Neuronal stem cell (in vitro differentiated cells): ENCODE data around the gene RPL13.

Experiments
- DNase-seq: peaks from one replicate; pipeline ENCODE4 v3.0.0-alpha.2; 2013; ENCODE audit warnings: low spot score
- H2AFZ ChIP-seq: one replicate; pipeline ENCODE4 v1.6.1; 2013; ENCODE audit warnings: mild to moderate bottlenecking, low read length, inconsistent platforms
- H2AK5ac ChIP-seq: 2 replicates; pipeline ENCODE4 v1.6.1; 2013; ENCODE audit warnings: low read depth, mild to moderate bottlenecking, inconsistent platforms, low read length, moderate library complexity, mixed read lengths
- H2BK120ac ChIP-seq: 2 replicates; pipeline ENCODE4 v1.6.1; 2013; ENCODE audit warnings: low read depth, mild to moderate bottlenecking, inconsistent platforms, low read length, moderate library complexity, mixed read lengths
- H2BK12ac ChIP-seq: one replicate; pipeline ENCODE4 v1.6.1; 2013; ENCODE audit warnings: low read length, inconsistent platforms
- H2BK15ac ChIP-seq: 2 replicates; pipeline ENCODE4 v1.6.1; 2013; ENCODE audit warnings: mild to moderate bottlenecking, low read length, inconsistent platforms, mixed read lengths
- H2BK5ac ChIP-seq: one replicate; pipeline ENCODE4 v1.6.1; 2013; ENCODE audit warnings: inconsistent platforms, mild to moderate bottlenecking, low read length, moderate library complexity
- H3K14ac ChIP-seq: one replicate; pipeline ENCODE4 v1.6.1; 2013; ENCODE audit warnings: low read length, inconsistent platforms
- H3K18ac ChIP-seq: 2 replicates; pipeline ENCODE4 v1.6.1; 2013; ENCODE audit warnings: low read length, inconsistent platforms
- H3K23ac ChIP-seq: 2 replicates; pipeline ENCODE4 v1.6.1; 2013; ENCODE audit warnings: low read depth, mild to moderate bottlenecking, mixed read lengths, low read length, inconsistent platforms; ENCODE audit not compliant: poor library complexity
- H3K27ac ChIP-seq: replicated peaks from 3 replicates; pipeline ENCODE4 v1.5.1; 2013; ENCODE audit warnings: low read length, inconsistent platforms
- H3K27me3 ChIP-seq, 3 experiments: 2 replicates each; pipeline ENCODE4 v1.6.1; 2013; ENCODE audit warnings: low read length in 3 of 3, mild to moderate bottlenecking in 2 of 3, inconsistent platforms in 1 of 3, low read depth in 1 of 3, mixed read lengths in 1 of 3, moderate library complexity in 1 of 3; ENCODE audit not compliant: control insufficient read depth in 3 of 3, insufficient read depth in 3 of 3
- H3K36me3 ChIP-seq, 2 donors: replicated peaks in 1 of 2; 2 replicates each; pipeline ENCODE4 v1.6.1; 2013; ENCODE audit warnings: low read length in 2 of 2; ENCODE audit not compliant: control insufficient read depth in 2 of 2, insufficient read depth in 2 of 2
- H3K4ac ChIP-seq: 2 replicates; pipeline ENCODE4 v1.6.1; 2013; ENCODE audit warnings: inconsistent platforms, mild to moderate bottlenecking, low read length, moderate library complexity
- H3K4me1 ChIP-seq, 2 donors: 1 replicate in 1 of 2; 2 replicates in 1 of 2; pipeline ENCODE4 v1.6.1; 2013; ENCODE audit warnings: low read length in 2 of 2, low read depth in 1 of 2; ENCODE audit not compliant: control insufficient read depth in 2 of 2, insufficient read depth in 1 of 2
- H3K4me2 ChIP-seq: one replicate; pipeline ENCODE4 v1.6.1; 2013; ENCODE audit warnings: mild to moderate bottlenecking, low read length, inconsistent platforms; ENCODE audit not compliant: insufficient read depth, poor library complexity, severe bottlenecking
- H3K4me3 ChIP-seq, 2 donors: 2 replicates each; pipeline ENCODE4 v1.5.1; 2013; ENCODE audit warnings: low read length in 2 of 2, mild to moderate bottlenecking in 2 of 2, inconsistent platforms in 1 of 2, moderate library complexity in 1 of 2
- H3K79me1 ChIP-seq: one replicate; pipeline ENCODE4 v1.6.1; 2013; ENCODE audit warnings: low read depth, mild to moderate bottlenecking, inconsistent platforms, low read length, moderate library complexity
- H3K9ac ChIP-seq: one replicate; pipeline ENCODE4 v1.6.1; 2013; ENCODE audit warnings: mild to moderate bottlenecking, low read depth, low read length, inconsistent platforms; ENCODE audit not compliant: poor library complexity
- H3K9me3 ChIP-seq, 2 donors: replicated peaks in 1 of 2; 2 replicates each; pipeline versions ENCODE3 to v1.6.1; 2013; ENCODE audit warnings: low read length in 2 of 2, mild to moderate bottlenecking in 2 of 2, inconsistent platforms in 1 of 2, low read depth in 1 of 2, mixed read lengths in 1 of 2, moderate library complexity in 1 of 2; ENCODE audit not compliant: control insufficient read depth in 2 of 2, insufficient read depth in 1 of 2
- H4K8ac ChIP-seq: one replicate; pipeline ENCODE4 v1.6.1; 2013; ENCODE audit warnings: low read depth, mild to moderate bottlenecking, inconsistent platforms, low read length, moderate library complexity
- H4K91ac ChIP-seq: one replicate; pipeline ENCODE4 v1.6.1; 2013; ENCODE audit warnings: low read length, low read depth, mild to moderate bottlenecking, inconsistent platforms; ENCODE audit not compliant: poor library complexity
- WGBS, 2 donors: extraction: QIAGEN DNeasy Blood & Tissue Kit; methylation state at CpG; one replicate each; pipeline ENCODE4 v1.1.7; 2013; ENCODE audit warnings: missing lambda C conversion rate in 2 of 2, mixed read lengths in 1 of 2; ENCODE audit not compliant: insufficient read length in 2 of 2, insufficient replicate concordance in 1 of 2; ENCODE audit errors: extremely low coverage in 2 of 2; 5-methylcytosine and 5-hydroxymethylcytosine counted together

The RPL13 gene

GRCh38 chr16:89519881-89520280 is 40.6 kb upstream of the RPL13 start:
- Histone ChIP-seq H3K79me1 (peaks cover 17% of the 10 kb centered on the region), H3K4ac (no peak overlapping the region), H3K14ac (peak overlapping the region; percentile 82), H3K27me3 (no peaks in the 10 kb centered on the region), H2BK120ac (no peak overlapping the region), H3K9ac (peak overlapping the region; percentile 44), H3K23ac (peak overlapping the region; percentile 73), H3K27ac (no peak overlapping the region), H2BK12ac (peak overlapping the region; percentile 22), H2AFZ (no peak overlapping the region), H3K4me3 (peak overlapping the region in 1 of 2 donors; percentile 59), H3K4me2 (no peak overlapping the region), H4K8ac (peak overlapping the region; percentile 82), H3K18ac (no peak overlapping the region), H2BK5ac (no peak overlapping the region), H2BK15ac (no peak overlapping the region), H2AK5ac (no peak overlapping the region), H4K91ac (no peak overlapping the region), H3K4me1 (peaks cover 0 to 14% of the 10 kb centered on the region in 2 donors), H3K36me3 (peaks cover 52 to 93% of the 10 kb centered on the region in 2 donors), H3K9me3 (peaks cover 0 to 11% of the 10 kb centered on the region in 2 donors)
- no peak for DNase-seq
- no CpG with 5 or more reads among the region's 15 CpGs for WGBS, 2 donors

GRCh38 chr16:89522287-89522686 is 38.2 kb upstream of the RPL13 start:
- no peak overlapping the region for H2AK5ac ChIP-seq
- DNase-seq, result no peak
- H3K4me1 ChIP-seq, result peaks cover 0 to 10% of the 10 kb centered on the region in 2 donors
- H2BK12ac ChIP-seq, result peak overlapping the region; percentile 58
- no peak overlapping the region for H2BK5ac ChIP-seq
- no peaks in the 10 kb centered on the region for H3K27me3 ChIP-seq
- no CpG with 5 or more reads among the region's 31 CpGs for WGBS, 2 donors
- H3K14ac ChIP-seq, result no peak overlapping the region
- no peak overlapping the region for H3K4ac ChIP-seq
- no peak overlapping the region for H2AFZ ChIP-seq
- peaks cover 59 to 100% of the 10 kb centered on the region in 2 donors for H3K36me3 ChIP-seq
- no peak overlapping the region for H3K4me2 ChIP-seq
- H3K27ac ChIP-seq, result no peak overlapping the region
- peaks cover 12% of the 10 kb centered on the region for H3K79me1 ChIP-seq
- no peak overlapping the region for H3K9ac ChIP-seq
- peak overlapping the region; percentile 73 for H3K23ac ChIP-seq
- no peak overlapping the region for H3K18ac ChIP-seq
- no peak overlapping the region for H4K91ac ChIP-seq
- no peak overlapping the region for H4K8ac ChIP-seq
- H3K9me3 ChIP-seq, result peaks cover 0 to 11% of the 10 kb centered on the region in 2 donors
- H2BK120ac ChIP-seq, result no peak overlapping the region
- no peak overlapping the region for H2BK15ac ChIP-seq
- H3K4me3 ChIP-seq, result no peak overlapping the region

DNA sequence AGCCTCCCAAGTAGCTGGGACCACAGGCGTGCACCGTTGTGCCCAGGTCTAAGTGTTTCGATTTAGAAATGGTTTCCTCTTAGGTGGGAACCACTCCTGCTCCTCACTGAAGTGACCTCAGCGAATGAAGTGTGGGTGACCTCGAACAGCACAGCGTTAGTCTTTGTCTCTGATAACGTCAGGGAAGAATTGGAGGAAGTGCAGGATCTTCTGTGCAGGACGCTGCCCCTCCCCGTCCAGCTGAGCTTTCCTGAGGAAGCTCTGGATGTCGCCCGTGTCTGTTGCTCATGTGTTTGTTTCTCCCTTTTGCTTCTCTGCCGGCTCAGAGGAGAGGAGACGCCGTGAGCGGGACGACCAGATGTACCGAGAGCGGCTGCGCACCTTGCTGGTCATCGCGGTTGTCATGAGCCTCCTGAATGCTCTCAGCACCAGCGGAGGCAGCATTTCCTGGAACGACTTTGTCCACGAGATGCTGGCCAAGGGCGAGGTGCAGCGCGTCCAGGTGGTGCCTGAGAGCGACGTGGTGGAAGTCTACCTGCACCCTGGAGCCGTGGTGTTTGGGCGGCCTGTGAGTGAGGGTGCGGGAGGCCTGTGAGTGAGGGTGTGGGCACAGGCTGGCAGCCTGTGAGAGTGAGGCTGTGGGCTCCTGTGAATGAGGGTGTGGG is 36.7 kb upstream of the RPL13 start:
- Histone ChIP-seq H3K79me1 (peaks cover 10% of the 10 kb centered on the region), H3K4ac (no peak overlapping the region), H3K14ac (no peak overlapping the region), H3K18ac (no peak overlapping the region), H2BK12ac (peak overlapping the region; percentile 84), H2AFZ (no peak overlapping the region), H4K91ac (no peak overlapping the region), H2AK5ac (no peak overlapping the region), H3K23ac (peak overlapping the region; percentile 3), H2BK120ac (no peak overlapping the region), H3K9ac (peak overlapping the region; percentile 30), H3K4me3 (no peak overlapping the region), H3K36me3 (peaks cover 56 to 99% of the 10 kb centered on the region in 2 donors), H3K9me3 (peaks cover 0 to under 1% of the 10 kb centered on the region in 2 donors), H3K4me2 (no peak overlapping the region), H2BK5ac (peak overlapping the region; percentile 83), H3K27ac (no peak overlapping the region), H3K27me3 (no peaks in the 10 kb centered on the region), H2BK15ac (no peak overlapping the region), H4K8ac (no peak overlapping the region), H3K4me1 (no peaks in the 10 kb centered on the region)
- WGBS, 2 donors, result no CpG with 5 or more reads among the region's 32 CpGs
- DNase-seq, result no peak

DNA sequence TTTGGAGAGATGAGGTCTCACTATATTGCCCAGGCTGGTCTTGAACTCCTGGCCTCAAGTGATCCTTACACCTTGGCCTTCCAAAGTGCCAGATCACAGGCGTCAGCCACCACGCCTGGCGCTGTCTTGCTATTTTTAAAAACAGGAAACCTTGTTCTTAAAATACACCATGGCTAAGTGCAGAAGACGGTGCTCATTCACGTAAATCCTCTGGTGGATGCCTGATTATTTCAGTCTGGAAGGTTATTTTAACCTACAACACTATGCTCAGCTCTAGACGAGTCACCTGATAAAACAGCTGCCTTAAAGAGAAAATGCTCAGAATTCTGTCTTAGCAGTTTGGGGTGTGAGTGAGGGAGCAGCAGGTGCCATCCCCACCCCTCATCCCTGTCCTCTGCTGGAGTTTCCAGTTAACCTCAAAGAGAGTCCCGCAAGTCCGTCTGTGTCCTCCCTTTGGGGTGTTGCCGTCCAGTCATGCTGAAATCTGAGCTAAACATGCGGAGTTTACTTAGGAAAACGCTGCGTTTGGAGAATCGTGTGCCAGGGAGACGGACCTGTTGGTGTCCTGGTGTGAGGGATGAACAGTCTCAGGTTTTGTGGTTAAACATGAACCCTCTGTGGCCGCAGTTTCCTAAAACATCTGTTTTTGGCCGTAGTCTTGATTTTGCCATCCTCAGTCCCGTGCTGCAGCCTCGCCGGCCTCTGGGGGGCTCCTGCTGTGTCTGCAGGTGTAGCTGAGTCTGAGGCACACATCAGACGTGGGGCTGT is 35.2 kb upstream of the RPL13 start:
- Histone ChIP-seq H3K4me3 (no peak overlapping the region), H3K14ac (no peak overlapping the region), H3K23ac (peak overlapping the region; percentile 27), H4K8ac (no peak overlapping the region), H3K18ac (no peak overlapping the region), H3K9me3 (no peaks in the 10 kb centered on the region), H3K4me2 (no peak overlapping the region), H2BK12ac (no peak overlapping the region), H3K36me3 (peaks cover 59 to 96% of the 10 kb centered on the region in 2 donors), H2AK5ac (no peak overlapping the region), H3K9ac (no peak overlapping the region), H3K4ac (no peak overlapping the region), H3K79me1 (peaks cover 6% of the 10 kb centered on the region), H3K4me1 (no peaks in the 10 kb centered on the region), H2BK5ac (no peak overlapping the region), H2AFZ (no peak overlapping the region), H4K91ac (no peak overlapping the region), H3K27ac (no peak overlapping the region), H3K27me3 (no peaks in the 10 kb centered on the region), H2BK15ac (no peak overlapping the region), H2BK120ac (no peak overlapping the region)
- no CpG with 5 or more reads among the region's 20 CpGs for WGBS, 2 donors
- DNase-seq, result no peak
